ENCODE data around the gene CPOX. TPM values are rescaled to one million over a fixed set of nuclear protein-coding genes. Genes with fewer than 3 reads are reported as not detected.

CPOX gene
- total and polyA plus RNA-seq, 2 of the 8 experiments (the other 6 are each of a cell fraction or from before 2014, with no cell fraction given) = 17.4 to 27.0 TPM

DNA sequence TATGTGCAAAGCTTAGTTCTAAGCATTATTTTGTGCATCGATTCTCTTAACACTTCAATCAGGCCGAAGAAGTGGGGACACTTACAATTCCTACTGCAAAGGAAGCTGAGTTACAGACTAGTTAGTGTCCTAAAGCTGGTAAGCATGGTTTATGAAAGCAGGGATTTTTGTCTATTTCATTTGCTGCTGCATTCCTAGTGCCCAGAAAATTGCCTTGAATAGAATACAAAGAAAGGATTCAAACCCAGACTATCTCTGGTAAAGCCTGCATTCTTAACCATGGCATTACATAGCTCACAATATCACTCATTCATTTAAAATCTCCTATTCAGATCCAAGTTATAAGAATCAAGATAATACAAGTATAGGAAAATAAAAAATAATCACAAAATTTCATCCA, 24.4 kb upstream of the CPOX start:
- Histone ChIP-seq H3K4me1 (replicated peaks in 1 of 4; ENCODE audit: control insufficient read depth in 3 of 4, insufficient read depth in 4 of 4, low read length in 3 of 4) (no peaks in the 10 kb centered on the region; a peak in 1 of 7 replicates), H3K4me3 (ENCODE audit: extremely low read depth in 1 of 4, insufficient read depth in 2 of 4, low read depth in 3 of 4, low read length in 4 of 4) (no peak overlapping the region), H3K27ac (ENCODE audit: low read depth, low read length) (no peak overlapping the region), H3K23me2 (ENCODE audit: low read depth, low read length) (no peaks in the 10 kb centered on the region), H2BK20ac (ENCODE audit: low read length) (no peak overlapping the region), H2BK5ac (ENCODE audit: low read depth, low read length) (no peak overlapping the region), H3K56ac (replicated peaks; ENCODE audit: insufficient read length, low read depth, low read length) (no peak overlapping the region), H2BK120ac (replicated peaks; ENCODE audit: low read depth, low read length) (no peak overlapping the region), H3K23ac (ENCODE audit: insufficient read length) (no peak overlapping the region), H2AK5ac (ENCODE audit: low read depth, low read length) (no peak overlapping the region), H4K91ac (replicated peaks; ENCODE audit: insufficient read length, low read length) (no peak overlapping the region), H4K8ac (ENCODE audit: extremely low read depth, insufficient read depth, low read length) (no peak overlapping the region), H3K4ac (replicated peaks; ENCODE audit: insufficient read length, low read depth, low read length) (no peak overlapping the region), H2BK12ac (ENCODE audit: low read depth, low read length) (no peak overlapping the region), H2AFZ (ENCODE audit: low read length) (no peak overlapping the region), H3K9ac (replicated peaks in 1 of 4; ENCODE audit: extremely low read depth in 1 of 4, low read depth in 3 of 4, low read length in 3 of 4) (no peak overlapping the region), H3K4me2 (ENCODE audit: insufficient read depth in 1 of 2, low read depth in 2 of 2, low read length in 2 of 2) (no peak overlapping the region), H3K14ac (ENCODE audit: insufficient read length) (no peak overlapping the region), H3K79me2 (ENCODE audit: control insufficient read depth in 1 of 2, insufficient read depth in 2 of 2, low read length in 2 of 2) (no peaks in the 10 kb centered on the region), H3K27me3 (replicated peaks in 1 of 4; ENCODE audit: control insufficient read depth in 3 of 4, extremely low read depth in 1 of 4, insufficient read depth in 3 of 4, low read length in 3 of 4) (no peaks in the 10 kb centered on the region), H4K5ac (ENCODE audit: insufficient read length, low read depth, low read length) (no peak overlapping the region), H4K20me1 (replicated peaks in 1 of 2; ENCODE audit: control insufficient read depth in 1 of 2, insufficient read depth in 2 of 2, low read length in 2 of 2) (no peaks in the 10 kb centered on the region), H3K18ac (ENCODE audit: extremely low read depth, low read length) (no peak overlapping the region), H3K9me3 (ENCODE audit: insufficient read depth in 2 of 2, low read depth in 1 of 2, low read length in 1 of 2) (no peaks in the 10 kb centered on the region), H3K79me1 (ENCODE audit: low read depth, low read length) (no peaks in the 10 kb centered on the region), H3K36me3 (ENCODE audit: control insufficient read depth in 2 of 4, insufficient read depth in 4 of 4, low read length in 3 of 4) (no peaks in the 10 kb centered on the region), H2BK15ac (ENCODE audit: low read length) (no peak overlapping the region)
- WGBS, 2 experiments (ENCODE audit: extremely low coverage in 1 of 2, insufficient coverage in 1 of 2, insufficient read length in 1 of 2, insufficient replicate concordance in 2 of 2, low coverage in 1 of 2, low lambda C conversion rate in 2 of 2, missing lambda C conversion rate in 1 of 2) = 98% methylated on average over 2 of the region's 2 CpGs; no CpG with 5 or more reads in 1 of the 2 experiments
- FAIRE-seq (no peak), DNase-seq (ENCODE audit: low read depth in 1 of 2, low spot score in 2 of 2) (no peak)
- ChIA-PET POLR2A (ENCODE audit: partially characterized antibody) (no interaction called here), CTCF (ENCODE audit: partially characterized antibody) (interaction anchor here (1.1 to 1.4 kb wide), 3 partner anchors 10 to 40 kb away, joined by 3 to 4 read pairs (median 3); no protein-coding TSS in a partner anchor)
- TF ChIP-seq TAF7 (optimal IDR thresholded peaks at IDR 0.05; ENCODE audit: borderline replicate concordance, low read depth, low read length) (no peak), BCL11A (IDR thresholded peaks at IDR 0.05; ENCODE audit: low read depth in 2 of 2, low read length in 2 of 2) (no peak), EP300 (IDR thresholded peaks at IDR 0.05; ENCODE audit: borderline replicate concordance in 1 of 2, low read depth in 2 of 2, low read length in 2 of 2) (no peak), SIRT6 (IDR thresholded peaks at IDR 0.05; ENCODE audit: low read length) (no peak), RFX5 (IDR thresholded peaks at IDR 0.05; ENCODE audit: borderline replicate concordance, low read depth, low read length) (no peak), CTBP2 (IDR thresholded peaks at IDR 0.05; ENCODE audit: borderline replicate concordance, insufficient read depth, insufficient read length, low read length) (no peak), KDM5A (IDR thresholded peaks at IDR 0.05; ENCODE audit: low read length) (no peak), RAD21 (IDR thresholded peaks at IDR 0.05 in 1 of 2, conservative IDR thresholded peaks at IDR 0.05 in 1 of 2; ENCODE audit: low read depth in 2 of 2, low read length in 2 of 2) (no peak), EGR1 (IDR thresholded peaks at IDR 0.05; ENCODE audit: borderline replicate concordance, low read depth, low read length) (no peak), SIX5 (IDR thresholded peaks at IDR 0.05; ENCODE audit: low read depth, low read length) (no peak), ASH2L (IDR thresholded peaks at IDR 0.05; ENCODE audit: low read length) (no peak), PHF8 (conservative IDR thresholded peaks at IDR 0.05; ENCODE audit: low read depth, low read length) (no peak), KDM1A (IDR thresholded peaks at IDR 0.05; ENCODE audit: borderline replicate concordance, low read length) (no peak), EZH2 (IDR thresholded peaks at IDR 0.05; ENCODE audit: low read depth, low read length, severe bottlenecking) (no peak)
